HepG2 (cell line): ENCODE results near the gene TBX6. TPM values are rescaled to one million over a fixed set of nuclear protein-coding genes. Genes with fewer than 3 reads are reported as not detected.

ENCODE experiments used
- ARNT ChIP-seq: fragments of 450-650 bp; IDR thresholded peaks from 2 replicates; pipeline ENCODE4 v1.6.1; 2017
- ARNTL ChIP-seq: sonication (generic); formaldehyde crosslinking; IDR thresholded peaks from 2 replicates; pipeline ENCODE4 v1.4.0; 2020; ENCODE audit warnings: mild to moderate bottlenecking, missing genetic modification reagents
- CAMTA2 ChIP-seq: sonication (generic); formaldehyde crosslinking; IDR thresholded peaks from 2 replicates; pipeline ENCODE4 v1.4.0; 2020; ENCODE audit warnings: mild to moderate bottlenecking, missing genetic modification reagents, borderline replicate concordance
- CC2D1A ChIP-seq: sonication (generic); formaldehyde crosslinking; IDR thresholded peaks from 2 replicates; pipeline ENCODE4 v1.8.1; 2023; ENCODE audit warnings: mild to moderate bottlenecking, missing genetic modification reagents
- HMG20B ChIP-seq: conservative IDR thresholded peaks from 2 replicates; pipeline ENCODE4 v1.6.1; 2016; ENCODE audit warnings: missing genetic modification reagents, missing compliant biosample characterization
- KMT2A ChIP-seq: sonication (generic); formaldehyde crosslinking; IDR thresholded peaks from 2 replicates; pipeline ENCODE4 v1.4.0; 2020; ENCODE audit warnings: missing genetic modification reagents
- MTF1 ChIP-seq: sonication (generic); formaldehyde crosslinking; IDR thresholded peaks from 2 replicates; pipeline ENCODE4 v1.5.0; 2020; ENCODE audit warnings: missing genetic modification reagents
- PHF21A ChIP-seq: sonication (generic); formaldehyde crosslinking; IDR thresholded peaks from 2 replicates; pipeline ENCODE4 v1.5.0; 2020; ENCODE audit warnings: mild to moderate bottlenecking, missing genetic modification reagents
- RCOR2 ChIP-seq: IDR thresholded peaks from 2 replicates; pipeline ENCODE4 v1.6.1; 2016; ENCODE audit warnings: missing biosample characterization, missing genetic modification reagents
- REPIN1 ChIP-seq: sonication (generic); formaldehyde crosslinking; IDR thresholded peaks from 2 replicates; pipeline ENCODE4 v1.8.0; 2022; ENCODE audit warnings: missing genetic modification reagents, low read depth, mild to moderate bottlenecking, borderline replicate concordance
- SCMH1 ChIP-seq: sonication (generic); formaldehyde crosslinking; IDR thresholded peaks from 2 replicates; pipeline ENCODE4 v1.9.0; 2021; ENCODE audit warnings: missing genetic modification reagents, mild to moderate bottlenecking, borderline replicate concordance
- SIN3A ChIP-seq: IDR thresholded peaks from 2 replicates; pipeline ENCODE4 v1.6.1; 2011; ENCODE audit warnings: low read depth, mild to moderate bottlenecking, control low read depth, low read length, borderline replicate concordance
- TBP ChIP-seq: sonication (generic); formaldehyde crosslinking; IDR thresholded peaks from 2 replicates; pipeline ENCODE4 v1.5.0; 2020; ENCODE audit warnings: missing genetic modification reagents
- TCF7L2 ChIP-seq: IDR thresholded peaks from 2 replicates; pipeline ENCODE4 v1.6.1; 2011; ENCODE audit warnings: mild to moderate bottlenecking, low read depth, low read length, moderate library complexity
- TEAD3 ChIP-seq: optimal IDR thresholded peaks from 2 replicates; pipeline ENCODE3; 2016; ENCODE audit warnings: borderline replicate concordance
- TSC22D2 ChIP-seq: sonication (generic); formaldehyde crosslinking; IDR thresholded peaks from 2 replicates; pipeline ENCODE4 v1.5.1; 2020; ENCODE audit warnings: missing genetic modification reagents, mild to moderate bottlenecking, borderline replicate concordance
- ZBTB20 ChIP-seq: sonication (generic); formaldehyde crosslinking; IDR thresholded peaks from 2 replicates; pipeline ENCODE4 v1.8.1; 2023; ENCODE audit warnings: missing genetic modification reagents, low read depth, mild to moderate bottlenecking, borderline replicate concordance
- ZNF329 ChIP-seq: sonication (generic); formaldehyde crosslinking; IDR thresholded peaks from 2 replicates; pipeline ENCODE4 v1.9.0; 2021; ENCODE audit warnings: low read depth, mild to moderate bottlenecking, missing genetic modification reagents
- ZNF343 ChIP-seq: sonication (generic); formaldehyde crosslinking; IDR thresholded peaks from 2 replicates; pipeline ENCODE4 v1.4.0; 2020; ENCODE audit warnings: mild to moderate bottlenecking, missing genetic modification reagents
- ZNF414 ChIP-seq: sonication (generic); formaldehyde crosslinking; IDR thresholded peaks from 2 replicates; pipeline ENCODE4 v1.5.0; 2020; ENCODE audit warnings: missing genetic modification reagents
- ZNF556 ChIP-seq: sonication (generic); formaldehyde crosslinking; IDR thresholded peaks from 2 replicates; pipeline ENCODE4 v1.4.0; 2020; ENCODE audit warnings: mild to moderate bottlenecking, missing genetic modification reagents, borderline replicate concordance
- ZNF761 ChIP-seq: sonication (generic); formaldehyde crosslinking; conservative IDR thresholded peaks from 2 replicates; pipeline ENCODE4 v1.4.0; 2020; ENCODE audit warnings: mild to moderate bottlenecking, missing genetic modification reagents
- polyA plus RNA-seq, 8 experiments: library from polyadenylated mRNA; depleted of rRNA in 3 of 8; stranded (reverse) in 7 of 8; unstranded in 1 of 8; fragments of >200 nt; fragmentation: Illumina TruSeq in 4 of 8; extraction: Trizol in 4 of 8; gene quantifications; 2 replicates each; pipeline versions ENCODE4 v1.2.1 to v1.2.3, GENCODE V29; 2011 to 2016; ENCODE audit warnings: low read depth in 4 of 8, missing spikeins in 1 of 8, mixed read lengths in 1 of 8; ENCODE audit not compliant: insufficient read depth in 1 of 8
- total RNA-seq, 5 experiments: library from RNA; depleted of rRNA; stranded (reverse); fragments of >200 nt; fragmentation: Illumina TruSeq; extraction: Trizol; gene quantifications; 2 replicates each; pipeline ENCODE4 v1.2.3, GENCODE V29; 2016; ENCODE audit warnings: low read depth in 1 of 5
- TF ChIP-seq, protein P1 (sequence below): sonication (generic); formaldehyde crosslinking; IDR thresholded peaks from 2 replicates; pipeline ENCODE4 v1.4.0; 2020; ENCODE audit warnings: missing genetic modification reagents, borderline replicate concordance
- TF ChIP-seq, protein P2 (sequence below): sonication (generic); formaldehyde crosslinking; IDR thresholded peaks from 2 replicates; pipeline ENCODE4 v1.5.0; 2020; ENCODE audit warnings: missing genetic modification reagents, mild to moderate bottlenecking, borderline replicate concordance

The TBX6 gene
- total and polyA plus RNA-seq, 2 of the 13 experiments (the other 11 are each of a cell fraction or from before 2014, with no cell fraction given): 0.24 to 0.42 TPM

DNA sequence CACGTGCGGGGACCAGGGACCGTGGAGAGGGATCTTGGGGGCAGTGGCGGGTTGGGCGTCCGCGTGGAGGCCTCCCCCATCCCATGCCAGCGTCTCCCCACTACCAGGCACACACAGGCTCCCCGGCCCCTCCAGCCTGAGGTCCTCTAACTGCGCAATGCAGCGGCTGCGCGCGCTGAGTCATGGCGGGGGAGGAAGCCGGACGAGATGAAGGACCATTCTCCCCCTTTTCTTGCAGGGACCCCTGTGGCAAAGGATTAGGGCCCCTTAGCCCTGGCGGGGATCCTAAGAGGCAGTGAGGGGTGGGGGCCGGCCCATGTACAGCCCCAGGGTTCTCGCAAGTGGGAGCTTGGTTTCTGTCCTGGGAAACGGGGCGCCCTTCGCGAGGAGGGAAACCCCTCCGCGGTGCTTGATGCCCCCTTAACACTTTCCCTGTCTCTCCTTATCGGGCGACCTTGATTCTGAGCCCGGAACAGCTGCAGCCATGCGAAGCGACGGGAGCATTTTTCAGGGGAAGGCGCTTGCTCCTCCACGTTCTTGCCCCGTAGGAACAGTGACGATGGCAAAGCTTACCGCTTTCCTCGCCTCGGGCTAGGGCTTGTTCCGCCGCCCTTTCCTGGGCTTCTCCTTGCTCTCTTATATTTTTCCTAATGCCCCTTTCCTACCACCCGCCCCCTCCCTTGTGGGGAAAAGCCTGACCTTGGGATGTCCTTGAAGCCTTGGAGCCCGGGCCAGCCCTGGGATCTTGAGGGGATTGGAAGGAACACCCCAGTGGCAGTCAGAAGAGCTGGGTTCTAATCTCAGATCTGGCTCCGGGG, 25.6 kb downstream of the TBX6 start (continued):
- TF ChIP-seq TCF7L2: no peak
- TF ChIP-seq, protein P1, sequence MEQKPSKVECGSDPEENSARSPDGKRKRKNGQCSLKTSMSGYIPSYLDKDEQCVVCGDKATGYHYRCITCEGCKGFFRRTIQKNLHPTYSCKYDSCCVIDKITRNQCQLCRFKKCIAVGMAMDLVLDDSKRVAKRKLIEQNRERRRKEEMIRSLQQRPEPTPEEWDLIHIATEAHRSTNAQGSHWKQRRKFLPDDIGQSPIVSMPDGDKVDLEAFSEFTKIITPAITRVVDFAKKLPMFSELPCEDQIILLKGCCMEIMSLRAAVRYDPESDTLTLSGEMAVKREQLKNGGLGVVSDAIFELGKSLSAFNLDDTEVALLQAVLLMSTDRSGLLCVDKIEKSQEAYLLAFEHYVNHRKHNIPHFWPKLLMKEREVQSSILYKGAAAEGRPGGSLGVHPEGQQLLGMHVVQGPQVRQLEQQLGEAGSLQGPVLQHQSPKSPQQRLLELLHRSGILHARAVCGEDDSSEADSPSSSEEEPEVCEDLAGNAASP: no peak
- TF ChIP-seq MTF1 (CRISPR knock-in tag): no peak
- no peak for TF ChIP-seq TEAD3 (CRISPR knock-in tag)
- no peak for TF ChIP-seq HMG20B (CRISPR knock-in tag)
- no peak; the same call in 1 of the 2 replicates for TF ChIP-seq CAMTA2
- TF ChIP-seq PHF21A (CRISPR knock-in tag): no peak
- TF ChIP-seq KMT2A: no peak; the same call in 1 of the 2 replicates
- TF ChIP-seq ZNF556 (CRISPR knock-in tag): no peak
- no peak for TF ChIP-seq ARNT
- no peak; the same call in 1 of the 2 replicates for TF ChIP-seq SIN3A
- no peak for TF ChIP-seq ZNF343 (CRISPR knock-in tag)
- no peak for TF ChIP-seq ZNF414 (CRISPR knock-in tag)
- no peak for TF ChIP-seq TSC22D2 (CRISPR knock-in tag)
- no peak for TF ChIP-seq ARNTL (CRISPR knock-in tag)
- TF ChIP-seq ZBTB20 (CRISPR knock-in tag): no peak
- TF ChIP-seq TBP (CRISPR knock-in tag): no peak
- TF ChIP-seq, protein P2, sequence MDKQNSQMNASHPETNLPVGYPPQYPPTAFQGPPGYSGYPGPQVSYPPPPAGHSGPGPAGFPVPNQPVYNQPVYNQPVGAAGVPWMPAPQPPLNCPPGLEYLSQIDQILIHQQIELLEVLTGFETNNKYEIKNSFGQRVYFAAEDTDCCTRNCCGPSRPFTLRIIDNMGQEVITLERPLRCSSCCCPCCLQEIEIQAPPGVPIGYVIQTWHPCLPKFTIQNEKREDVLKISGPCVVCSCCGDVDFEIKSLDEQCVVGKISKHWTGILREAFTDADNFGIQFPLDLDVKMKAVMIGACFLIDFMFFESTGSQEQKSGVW (CRISPR knock-in tag): 0 out of 2 replicates have a peak, but pooled peaks have one; percentile 4
- no peak for TF ChIP-seq ZNF761
- no peak for TF ChIP-seq CC2D1A (CRISPR knock-in tag)
- TF ChIP-seq REPIN1 (CRISPR knock-in tag): peak; percentile 31; the same call in 1 of the 2 replicates
- no peak for TF ChIP-seq ZNF329
- no peak for TF ChIP-seq SCMH1
- TF ChIP-seq RCOR2: no peak
